Breast epithelium (tissue), 4 donors: ENCODE data around the gene RGS14. TPM values are rescaled to one million over a fixed set of nuclear protein-coding genes. Genes with fewer than 3 reads are reported as not detected.

Experiments
- DNase-seq, 2 donors: peaks; one replicate each; pipeline ENCODE4 v3.0.0-alpha.2; 2019; ENCODE audit warnings: low spot score in 2 of 2
- H3K27ac ChIP-seq, 2 donors: fragments of 200-600 bp; sonication (generic) in 1 of 2; one replicate each; pipeline ENCODE4 v1.5.1; 2016 to 2019; ENCODE audit warnings: mild to moderate bottlenecking in 1 of 2
- H3K27me3 ChIP-seq, 2 donors: fragments of 200-600 bp; sonication (generic) in 1 of 2; one replicate each; pipeline versions ENCODE4 v1.5.1 to v1.6.0; 2017 to 2019; ENCODE audit warnings: control low read depth in 1 of 2, mild to moderate bottlenecking in 1 of 2
- H3K36me3 ChIP-seq: fragments of 200-600 bp; one replicate; pipeline ENCODE4 v1.5.1; 2019
- H3K4me1 ChIP-seq, 2 donors: fragments of 200-600 bp; sonication (generic); one replicate each; pipeline ENCODE4 v1.5.1; 2016 to 2019; ENCODE audit warnings: control low read depth in 1 of 2
- H3K4me3 ChIP-seq, 3 donors: fragments of 200-600 bp; sonication (generic); 1 replicate in 2 of 3; 2 replicates in 1 of 3; pipeline ENCODE4 v1.5.1; 2016 to 2019; ENCODE audit warnings: mild to moderate bottlenecking in 3 of 3, moderate library complexity in 2 of 3
- H3K9me3 ChIP-seq, 2 donors: fragments of 200-600 bp; sonication (generic) in 1 of 2; one replicate each; pipeline ENCODE4 v1.5.1; 2016 to 2019; ENCODE audit warnings: control low read depth in 1 of 2
- CTCF ChIP-seq, 3 donors: fragments of 450-650 bp; IDR thresholded peaks; one replicate each; pipeline ENCODE4 v1.5.1; 2016 to 2017; ENCODE audit warnings: antibody characterized with exemption in 3 of 3, mild to moderate bottlenecking in 3 of 3, moderate library complexity in 3 of 3
- POLR2A ChIP-seq: fragments of 450-650 bp; IDR thresholded peaks from one replicate; pipeline ENCODE4 v1.6.1; 2016; ENCODE audit warnings: antibody characterized with exemption, mild to moderate bottlenecking, moderate library complexity
- POLR2AphosphoS5 ChIP-seq, 3 donors: sonication (generic); formaldehyde crosslinking; IDR thresholded peaks; one replicate each; pipeline ENCODE4 v1.6.1; 2017; ENCODE audit warnings: antibody characterized with exemption in 3 of 3
- intact Hi-C: fragments of 100-400 bp; cut with DNase I; formaldehyde crosslinking; loops from one replicate; pipeline ENCODE4 v1.15.1; 2023; ENCODE audit warnings: low total_unique reads
- total RNA-seq, 3 donors: library from RNA; depleted of rRNA; stranded (reverse); fragments of >200 nt; gene quantifications; one replicate each; pipeline ENCODE4 v1.1.0, GENCODE V29; 2016

Gene RGS14
- total RNA-seq, 3 donors from 2014 or later: 9.0 to 16.4 (median 11.3) TPM

GRCh38 chr5:177354711-177355110 lies 3.0 kb upstream of the RGS14 start:
- intact Hi-C loops: no loop called here
- no peak overlapping the region for H3K4me3 ChIP-seq
- peaks cover 14 to 22% of the 10 kb centered on the region in 2 donors for H3K4me1 ChIP-seq
- no peaks in the 10 kb centered on the region for H3K27me3 ChIP-seq
- DNase-seq: no peak
- no peaks in the 10 kb centered on the region for H3K9me3 ChIP-seq
- TF ChIP-seq CTCF (IDR thresholded peaks at IDR 0.05) (no peak), POLR2AphosphoS5 (IDR thresholded peaks at IDR 0.05) (no peak), POLR2A (no peak)
- H3K27ac ChIP-seq: no peak overlapping the region
- H3K36me3 ChIP-seq: no peaks in the 10 kb centered on the region

- Histone ChIP-seq H3K27me3 (no peaks in the 10 kb centered on the region), H3K36me3 (no peaks in the 10 kb centered on the region), H3K4me1 (peaks cover 12 to 18% of the 10 kb centered on the region in 2 donors), H3K27ac (no peak overlapping the region), H3K4me3 (no peak overlapping the region), H3K9me3 (no peaks in the 10 kb centered on the region)
- intact Hi-C loops: no loop called here
- no peak for TF ChIP-seq CTCF (IDR thresholded peaks at IDR 0.05)
- no peak for TF ChIP-seq POLR2A
- TF ChIP-seq POLR2AphosphoS5 (IDR thresholded peaks at IDR 0.05): no peak
- DNase-seq: no peak
Observed at GRCh38 chr5:177355162-177355867, 2.4 kb upstream of the RGS14 start.

- H3K4me1 ChIP-seq: peaks cover 10 to 13% of the 10 kb centered on the region in 2 donors
- no peak overlapping the region for H3K4me3 ChIP-seq
- no peaks in the 10 kb centered on the region for H3K9me3 ChIP-seq
- H3K36me3 ChIP-seq: no peaks in the 10 kb centered on the region
- no peak for TF ChIP-seq POLR2AphosphoS5 (IDR thresholded peaks at IDR 0.05)
- no peak for TF ChIP-seq CTCF (IDR thresholded peaks at IDR 0.05)
- no peak for TF ChIP-seq POLR2A
- no peaks in the 10 kb centered on the region for H3K27me3 ChIP-seq
- no peak overlapping the region for H3K27ac ChIP-seq
- intact Hi-C loops: no loop called here
- no peak for DNase-seq
Observed at GRCh38 chr5:177355868-177356168, 1.9 kb upstream of the RGS14 start.

GRCh38 chr5:177356746-177357145 lies 978 bp upstream of the RGS14 start:
- no peaks in the 10 kb centered on the region for H3K9me3 ChIP-seq
- H3K36me3 ChIP-seq: no peaks in the 10 kb centered on the region
- H3K27me3 ChIP-seq: no peaks in the 10 kb centered on the region
- TF ChIP-seq POLR2A (no peak), CTCF (IDR thresholded peaks at IDR 0.05) (no peak), POLR2AphosphoS5 (IDR thresholded peaks at IDR 0.05) (no peak)
- no peak for DNase-seq
- no peak overlapping the region for H3K4me3 ChIP-seq
- H3K4me1 ChIP-seq: peaks cover 10 to 13% of the 10 kb centered on the region in 2 donors
- intact Hi-C loops: no loop called here
- H3K27ac ChIP-seq: no peak overlapping the region

GRCh38 chr5:177357146-177357458 lies 622 bp upstream of the RGS14 start:
- H3K4me1 ChIP-seq: peaks cover 10 to 13% of the 10 kb centered on the region in 2 donors
- no peaks in the 10 kb centered on the region for H3K36me3 ChIP-seq
- no peak for DNase-seq
- no peak overlapping the region for H3K4me3 ChIP-seq
- intact Hi-C loops: no loop called here
- TF ChIP-seq CTCF (IDR thresholded peaks at IDR 0.05) (no peak), POLR2AphosphoS5 (IDR thresholded peaks at IDR 0.05) (no peak), POLR2A (no peak)
- H3K27ac ChIP-seq: peak overlapping the region in 1 of 2 donors; percentile 66
- H3K27me3 ChIP-seq: no peaks in the 10 kb centered on the region
- no peaks in the 10 kb centered on the region for H3K9me3 ChIP-seq
